Keratinocyte (primary cell): ENCODE measurements around the gene TMEM201.

Experiments used
- CTCF ChIP-seq, 3 experiments: IDR thresholded peaks in 1 of 3; conservative IDR thresholded peaks in 1 of 3; optimal IDR thresholded peaks in 1 of 3; 2 replicates in 2 of 3; 3 replicates in 1 of 3; pipeline versions ENCODE3 to v1.5.1; 2011; ENCODE audit warnings: low read length in 3 of 3, mild to moderate bottlenecking in 3 of 3, moderate library complexity in 2 of 3, control low read depth in 1 of 3, inconsistent platforms in 1 of 3; ENCODE audit not compliant: insufficient read depth in 2 of 3; ENCODE audit errors: extremely low read depth in 1 of 3
- EZH2 ChIP-seq: IDR thresholded peaks from one replicate; pipeline ENCODE4 v1.6.1; 2012; ENCODE audit warnings: inconsistent platforms, mild to moderate bottlenecking, low read length, moderate library complexity

GRCh38 chr1:9630331-9631111, 41.8 kb downstream of the TMEM201 start:
- TF ChIP-seq CTCF (optimal IDR thresholded peaks at IDR 0.05 in 1 of 3, IDR thresholded peaks at IDR 0.05 in 1 of 3, conservative IDR thresholded peaks at IDR 0.05 in 1 of 3; ENCODE audit: extremely low read depth in 1 of 3, insufficient read depth in 2 of 3, low read length in 3 of 3) (no peak), EZH2 (no peak)
